Measurements from ENCODE around the gene CXorf49B.
"Not testable (repeated sequence)": the region's sequence is repeated elsewhere in the genome, so short reads cannot be mapped to it uniquely, and the experiment has no call there.

DNA sequence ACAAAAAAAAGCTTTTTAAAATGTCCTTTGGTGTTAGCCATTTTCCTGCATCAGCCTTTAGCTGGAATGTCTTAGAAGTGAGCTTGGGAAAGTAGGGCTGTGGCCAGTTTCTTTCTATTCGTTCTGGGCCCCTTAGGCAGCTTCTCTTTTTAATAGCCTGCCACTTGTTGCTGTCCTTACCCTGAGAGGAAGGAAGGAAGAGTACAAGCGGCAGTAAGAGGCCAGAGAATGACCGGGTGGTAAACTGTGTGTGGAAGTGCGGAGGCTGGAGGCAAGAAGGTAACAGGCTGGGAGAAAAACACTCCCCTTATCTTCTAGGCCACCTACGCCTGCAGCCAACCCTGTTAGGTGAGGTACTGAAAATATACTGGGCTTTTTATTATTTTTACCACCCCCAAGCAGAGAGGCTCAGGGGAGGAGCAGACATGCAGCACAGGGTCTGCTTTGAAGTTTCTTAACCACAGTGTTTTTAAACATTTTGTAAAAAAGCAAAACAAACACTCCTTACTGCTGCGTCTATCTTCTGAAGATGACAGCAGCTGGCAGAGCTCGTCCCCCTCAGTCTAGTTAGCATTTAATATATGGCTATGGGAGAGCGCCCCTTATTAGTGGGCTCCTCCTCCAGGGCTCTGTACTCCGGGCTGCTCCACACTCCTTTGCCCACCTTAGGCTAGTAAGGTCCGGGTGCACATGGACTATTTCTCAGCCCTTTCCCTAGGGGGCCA, 19.2 kb downstream of the CXorf49B start:
- TF ChIP-seq, protein P1, sequence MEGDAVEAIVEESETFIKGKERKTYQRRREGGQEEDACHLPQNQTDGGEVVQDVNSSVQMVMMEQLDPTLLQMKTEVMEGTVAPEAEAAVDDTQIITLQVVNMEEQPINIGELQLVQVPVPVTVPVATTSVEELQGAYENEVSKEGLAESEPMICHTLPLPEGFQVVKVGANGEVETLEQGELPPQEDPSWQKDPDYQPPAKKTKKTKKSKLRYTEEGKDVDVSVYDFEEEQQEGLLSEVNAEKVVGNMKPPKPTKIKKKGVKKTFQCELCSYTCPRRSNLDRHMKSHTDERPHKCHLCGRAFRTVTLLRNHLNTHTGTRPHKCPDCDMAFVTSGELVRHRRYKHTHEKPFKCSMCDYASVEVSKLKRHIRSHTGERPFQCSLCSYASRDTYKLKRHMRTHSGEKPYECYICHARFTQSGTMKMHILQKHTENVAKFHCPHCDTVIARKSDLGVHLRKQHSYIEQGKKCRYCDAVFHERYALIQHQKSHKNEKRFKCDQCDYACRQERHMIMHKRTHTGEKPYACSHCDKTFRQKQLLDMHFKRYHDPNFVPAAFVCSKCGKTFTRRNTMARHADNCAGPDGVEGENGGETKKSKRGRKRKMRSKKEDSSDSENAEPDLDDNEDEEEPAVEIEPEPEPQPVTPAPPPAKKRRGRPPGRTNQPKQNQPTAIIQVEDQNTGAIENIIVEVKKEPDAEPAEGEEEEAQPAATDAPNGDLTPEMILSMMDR (IDR thresholded peaks at IDR 0.05; ENCODE audit: low read depth, low read length) = not testable (repeated sequence)
- not testable (repeated sequence) for TF ChIP-seq EZH2phosphoT487 (IDR thresholded peaks at IDR 0.05; ENCODE audit: low read depth)
